Astrocyte (in vitro differentiated cells and primary cell): Measurements from ENCODE around the gene COQ10A. TPM values are rescaled to one million over a fixed set of nuclear protein-coding genes. Genes with fewer than 3 reads are reported as not detected.

ENCODE experiments used
- DNase-seq: peaks from one replicate; pipeline ENCODE4 v3.0.0-alpha.2; 2010; ENCODE audit warnings: low read depth
- FAIRE-seq: peaks from 2 replicates; lab custom pipeline; 2011; peaks lifted over from hg19 to GRCh38; lab: Jason Lieb, UNC
- H2AFZ ChIP-seq: 2 replicates; pipeline ENCODE4 v1.6.0; 2012; ENCODE audit warnings: low read depth, low read length, inconsistent platforms
- H3K27ac ChIP-seq: 2 replicates; pipeline ENCODE4 v1.5.1; 2011; ENCODE audit warnings: low read depth, low read length, inconsistent platforms
- H3K27me3 ChIP-seq: 2 replicates; pipeline ENCODE4 v1.6.0; 2011; ENCODE audit warnings: low read length, inconsistent platforms; ENCODE audit not compliant: insufficient read depth
- H3K36me3 ChIP-seq: 2 replicates; pipeline ENCODE4 v1.5.1; 2011; ENCODE audit warnings: low read length, inconsistent platforms; ENCODE audit not compliant: insufficient read depth
- H3K4me1 ChIP-seq: 2 replicates; pipeline ENCODE4 v1.5.1; 2011; ENCODE audit warnings: low read length, inconsistent platforms; ENCODE audit not compliant: insufficient read depth
- H3K4me2 ChIP-seq: 2 replicates; pipeline ENCODE4 v1.6.0; 2012; ENCODE audit warnings: low read length, inconsistent platforms
- H3K4me3 ChIP-seq: 2 replicates; pipeline ENCODE4 v1.5.1; 2011; ENCODE audit warnings: low read depth, mild to moderate bottlenecking, low read length, inconsistent platforms; ENCODE audit not compliant: insufficient read depth
- H3K79me2 ChIP-seq: 2 replicates; pipeline ENCODE4 v1.6.0; 2012; ENCODE audit warnings: mild to moderate bottlenecking, low read length, inconsistent platforms; ENCODE audit not compliant: insufficient read depth
- H3K9ac ChIP-seq: 2 replicates; pipeline ENCODE4 v1.6.0; 2012; ENCODE audit warnings: mild to moderate bottlenecking, low read length, inconsistent platforms
- H3K9me3 ChIP-seq: 2 replicates; pipeline ENCODE4 v1.5.1; 2012; ENCODE audit warnings: low read depth, mild to moderate bottlenecking, low read length, inconsistent platforms; ENCODE audit not compliant: insufficient read depth
- H4K20me1 ChIP-seq: 2 replicates; pipeline ENCODE4 v1.6.0; 2012; ENCODE audit warnings: low read length, inconsistent platforms; ENCODE audit not compliant: insufficient read depth
- H3K27ac Mint-ChIP-seq: one replicate; pipeline ENCODE4 v1.8.0; 2021; ENCODE audit warnings: mild to moderate bottlenecking, mixed read lengths; ENCODE audit not compliant: unreplicated experiment
- H3K27me3 Mint-ChIP-seq: one replicate; pipeline ENCODE4 v1.8.0; 2021; ENCODE audit warnings: low read depth, mixed read lengths; ENCODE audit not compliant: unreplicated experiment
- H3K36me3 Mint-ChIP-seq: one replicate; pipeline ENCODE4 v1.8.0; 2021; ENCODE audit warnings: low read depth, mixed read lengths; ENCODE audit not compliant: unreplicated experiment
- H3K4me1 Mint-ChIP-seq: one replicate; pipeline ENCODE4 v1.8.0; 2021; ENCODE audit warnings: low read depth, mixed read lengths; ENCODE audit not compliant: unreplicated experiment
- H3K4me3 Mint-ChIP-seq: one replicate; pipeline ENCODE4 v1.8.0; 2021; ENCODE audit warnings: mild to moderate bottlenecking, moderate library complexity, mixed read lengths; ENCODE audit not compliant: unreplicated experiment
- H3K9me3 Mint-ChIP-seq: one replicate; pipeline ENCODE4 v1.8.0; 2021; ENCODE audit warnings: mild to moderate bottlenecking, mixed read lengths; ENCODE audit not compliant: unreplicated experiment
- EZH2 ChIP-seq: IDR thresholded peaks from 2 replicates; pipeline ENCODE4 v1.6.1; 2012; ENCODE audit warnings: mild to moderate bottlenecking, low read length, inconsistent platforms; ENCODE audit not compliant: insufficient read depth
- total RNA-seq: library from RNA; stranded (reverse); gene quantifications from 2 replicates; pipeline ENCODE4 v1.2.1, GENCODE V29; 2021
- TF ChIP-seq, protein P1 (sequence below): IDR thresholded peaks from 2 replicates; pipeline ENCODE4 v1.5.1; 2011; ENCODE audit warnings: low read depth, mild to moderate bottlenecking, inconsistent platforms, low read length, moderate library complexity; ENCODE audit not compliant: insufficient read depth

Gene COQ10A
- total RNA-seq, 1 donor from 2014 or later, result 9.3 TPM

DNA sequence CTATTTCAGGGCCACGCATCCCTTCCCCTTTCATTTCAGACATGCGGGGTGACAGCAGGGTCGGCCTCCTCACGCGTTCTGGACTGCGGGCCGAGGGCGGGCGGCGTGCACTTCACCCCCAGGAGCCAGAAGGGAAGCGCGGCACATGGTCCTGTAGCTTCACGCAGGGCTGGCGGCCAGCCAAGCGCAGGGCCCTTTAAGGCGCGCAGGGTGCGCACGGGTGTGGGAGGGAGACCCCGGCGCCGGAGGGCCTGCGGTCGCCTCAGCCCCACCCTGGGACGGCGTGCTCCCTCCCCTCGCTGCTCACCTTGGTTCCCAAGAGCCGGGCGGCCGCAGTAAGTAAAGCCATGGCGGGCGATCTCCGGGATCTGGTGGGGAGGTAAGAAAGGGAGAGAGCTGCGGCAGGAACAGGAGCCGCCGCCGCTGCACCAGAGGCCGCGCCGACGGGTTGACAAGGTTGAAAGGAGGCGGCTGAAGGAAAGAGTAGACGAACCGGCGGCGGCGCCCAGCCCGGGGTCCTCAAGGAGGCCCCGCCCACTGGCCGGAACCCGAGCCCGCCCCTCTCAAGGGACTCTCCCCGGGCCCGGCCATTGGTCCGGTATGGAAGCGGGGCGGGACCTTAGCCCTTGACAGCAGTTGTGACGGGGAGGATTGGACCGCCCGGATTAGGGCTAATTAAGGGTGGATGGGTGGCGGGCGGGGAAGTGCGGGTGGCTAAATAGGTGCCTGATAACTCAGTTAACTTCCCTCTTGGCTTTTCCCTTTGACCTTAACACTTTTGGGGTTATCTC lies 33.3 kb downstream of the COQ10A start, which contains the start of gene CS:
Gene CS (minus strand): TSS at position 478 of the 791 bp plus-strand sequence. CDS start 129 bp downstream, at position 349.
- H2AFZ ChIP-seq, result peak within 1 kb of the TSS; percentile 88
- no peak for TF ChIP-seq EZH2
- TF ChIP-seq, protein P1, sequence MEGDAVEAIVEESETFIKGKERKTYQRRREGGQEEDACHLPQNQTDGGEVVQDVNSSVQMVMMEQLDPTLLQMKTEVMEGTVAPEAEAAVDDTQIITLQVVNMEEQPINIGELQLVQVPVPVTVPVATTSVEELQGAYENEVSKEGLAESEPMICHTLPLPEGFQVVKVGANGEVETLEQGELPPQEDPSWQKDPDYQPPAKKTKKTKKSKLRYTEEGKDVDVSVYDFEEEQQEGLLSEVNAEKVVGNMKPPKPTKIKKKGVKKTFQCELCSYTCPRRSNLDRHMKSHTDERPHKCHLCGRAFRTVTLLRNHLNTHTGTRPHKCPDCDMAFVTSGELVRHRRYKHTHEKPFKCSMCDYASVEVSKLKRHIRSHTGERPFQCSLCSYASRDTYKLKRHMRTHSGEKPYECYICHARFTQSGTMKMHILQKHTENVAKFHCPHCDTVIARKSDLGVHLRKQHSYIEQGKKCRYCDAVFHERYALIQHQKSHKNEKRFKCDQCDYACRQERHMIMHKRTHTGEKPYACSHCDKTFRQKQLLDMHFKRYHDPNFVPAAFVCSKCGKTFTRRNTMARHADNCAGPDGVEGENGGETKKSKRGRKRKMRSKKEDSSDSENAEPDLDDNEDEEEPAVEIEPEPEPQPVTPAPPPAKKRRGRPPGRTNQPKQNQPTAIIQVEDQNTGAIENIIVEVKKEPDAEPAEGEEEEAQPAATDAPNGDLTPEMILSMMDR, result no peak
- peaks cover 63% of the 10 kb centered on the region for H3K79me2 ChIP-seq
- Mint-ChIP-seq H3K27me3 (no peaks in the 10 kb centered on the region), H3K4me3 (peak within 1 kb of the TSS; percentile 95), H3K9me3 (no peaks in the 10 kb centered on the region), H3K27ac (peak within 1 kb of the TSS; percentile 72), H3K36me3 (peaks cover 4% of the 10 kb centered on the region), H3K4me1 (peaks cover 13% of the 10 kb centered on the region)
- FAIRE-seq (no peak), DNase-seq (peak; percentile 90)
- no peaks in the 10 kb centered on the region for H3K27me3 ChIP-seq
- peaks cover 6% of the 10 kb centered on the region for H3K36me3 ChIP-seq
- H3K4me2 ChIP-seq, result peak within 1 kb of the TSS; percentile 96
- H3K4me1 ChIP-seq, result peaks cover 19% of the 10 kb centered on the region
- peaks cover 35% of the 10 kb centered on the region for H4K20me1 ChIP-seq
- H3K9me3 ChIP-seq, result no peaks in the 10 kb centered on the region
- H3K9ac ChIP-seq, result peak within 1 kb of the TSS; percentile 87
- peak within 1 kb of the TSS; percentile 83 for H3K27ac ChIP-seq
- peak within 1 kb of the TSS; percentile 92 for H3K4me3 ChIP-seq

DNA sequence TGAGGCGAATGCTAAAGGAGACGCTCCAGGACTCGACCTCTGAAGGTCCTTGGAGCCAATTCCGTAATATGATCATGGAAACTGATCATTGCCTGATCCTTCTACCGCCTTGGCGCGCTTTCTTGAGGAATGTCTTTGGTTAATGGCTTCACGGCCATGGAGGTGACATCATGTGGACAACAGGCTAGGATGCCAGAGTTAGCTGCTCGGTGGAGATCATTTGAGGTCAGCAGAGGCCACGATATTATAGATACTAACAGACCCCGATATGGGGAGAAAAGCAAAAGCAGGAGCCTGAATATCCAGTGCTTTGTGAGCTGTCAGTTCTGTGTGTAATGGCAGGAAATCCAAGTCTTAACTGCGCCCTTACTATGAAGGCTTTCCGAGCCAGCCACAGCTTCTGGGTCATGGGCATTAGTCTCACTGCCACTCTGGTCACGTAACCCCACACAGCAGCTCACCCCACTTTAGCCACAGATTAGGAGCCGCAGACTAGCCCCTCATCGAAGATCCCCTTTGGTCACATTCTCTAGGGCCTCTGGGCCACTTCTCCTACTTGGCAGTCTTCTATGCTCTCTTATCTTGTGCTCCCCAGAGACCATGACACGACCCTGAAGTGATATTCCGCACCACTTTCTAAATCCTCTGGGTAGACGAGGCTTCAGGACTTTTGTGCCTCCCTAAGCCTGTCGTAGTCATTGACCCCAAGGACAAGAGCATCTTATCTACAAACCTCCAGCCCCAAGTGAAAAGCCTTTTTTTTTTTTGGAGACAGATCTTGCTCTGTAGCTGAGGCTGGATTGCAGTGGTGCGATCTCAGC lies 34.1 kb downstream of the COQ10A start:
- no peak for FAIRE-seq
- H3K9me3 Mint-ChIP-seq, result no peaks in the 10 kb centered on the region
- Histone ChIP-seq H3K4me3 (peak overlapping the region; percentile 92), H3K9me3 (no peaks in the 10 kb centered on the region), H3K9ac (peak overlapping the region; percentile 87), H4K20me1 (peaks cover 35% of the 10 kb centered on the region), H3K36me3 (peaks cover 11% of the 10 kb centered on the region), H2AFZ (peak overlapping the region; percentile 88), H3K79me2 (peaks cover 57% of the 10 kb centered on the region), H3K27me3 (no peaks in the 10 kb centered on the region), H3K4me2 (peak overlapping the region; percentile 96), H3K27ac (peak overlapping the region; percentile 83), H3K4me1 (peaks cover 19% of the 10 kb centered on the region)
- H3K4me1 Mint-ChIP-seq, result peaks cover 13% of the 10 kb centered on the region
- no peak for DNase-seq
- peaks cover 6% of the 10 kb centered on the region for H3K36me3 Mint-ChIP-seq
- H3K27ac Mint-ChIP-seq, result peak overlapping the region; percentile 63
- H3K27me3 Mint-ChIP-seq, result no peaks in the 10 kb centered on the region
- TF ChIP-seq, protein P1, result no peak
- no peak for TF ChIP-seq EZH2
- peak overlapping the region; percentile 95 for H3K4me3 Mint-ChIP-seq
